Uterus (tissue), 2 donors: ENCODE results near the gene LMOD3.

Experiments used
- CTCF ChIP-seq, 4 experiments: fragments of 200-600 bp in 2 of 4; fragments of 450-650 bp in 2 of 4; sonication (generic) in 2 of 4; IDR thresholded peaks; one replicate each; pipeline ENCODE4 v1.5.1; 2016 to 2019; ENCODE audit warnings: antibody characterized with exemption in 4 of 4, mild to moderate bottlenecking in 2 of 4, moderate library complexity in 1 of 4
- POLR2A ChIP-seq, 2 donors: fragments of 450-650 bp; IDR thresholded peaks; one replicate each; pipeline ENCODE4 v1.6.1; 2016; ENCODE audit warnings: antibody characterized with exemption in 2 of 2, mild to moderate bottlenecking in 1 of 2, moderate library complexity in 1 of 2

DNA sequence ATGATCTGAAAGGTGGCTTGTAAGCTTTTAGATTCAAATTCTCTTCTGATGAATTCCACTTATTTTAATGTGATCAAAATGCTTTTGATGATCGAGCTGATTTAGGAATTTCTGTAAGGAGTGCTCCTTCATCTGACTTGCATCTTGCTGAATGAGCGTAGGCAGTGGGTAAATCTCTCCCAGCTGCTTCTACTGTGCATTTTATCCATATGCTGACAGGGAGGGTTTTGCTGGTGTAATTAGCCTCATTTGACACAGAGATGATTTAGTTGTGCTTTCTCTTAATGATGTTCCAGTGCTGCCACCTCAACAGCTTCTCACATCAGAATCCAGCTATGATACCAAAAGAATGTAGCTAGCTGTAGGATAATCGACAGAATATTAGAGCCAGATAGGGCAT is 3.8 kb upstream of the LMOD3 start:
- TF ChIP-seq CTCF (IDR thresholded peaks at IDR 0.05) (no peak), POLR2A (IDR thresholded peaks at IDR 0.05) (no peak)
